Measurements from ENCODE around the gene CNDP2. TPM values are rescaled to one million over a fixed set of nuclear protein-coding genes. Genes with fewer than 3 reads are reported as not detected.
A peak's percentile ranks its signal among the peaks of the same experiment; 100 is the strongest.

The CNDP2 gene
- total RNA-seq: 100 to 1,000 TPM; 161 to 169 TPM
- 100 to 1,000 TPM in 2 of 3 donors, 10 to 100 TPM in 1; 97.0 to 139 (median 111) TPM for polyA plus RNA-seq
- total RNA-seq: 81.7 to 136 (median 108) reads per million in 6 experiments

DNA sequence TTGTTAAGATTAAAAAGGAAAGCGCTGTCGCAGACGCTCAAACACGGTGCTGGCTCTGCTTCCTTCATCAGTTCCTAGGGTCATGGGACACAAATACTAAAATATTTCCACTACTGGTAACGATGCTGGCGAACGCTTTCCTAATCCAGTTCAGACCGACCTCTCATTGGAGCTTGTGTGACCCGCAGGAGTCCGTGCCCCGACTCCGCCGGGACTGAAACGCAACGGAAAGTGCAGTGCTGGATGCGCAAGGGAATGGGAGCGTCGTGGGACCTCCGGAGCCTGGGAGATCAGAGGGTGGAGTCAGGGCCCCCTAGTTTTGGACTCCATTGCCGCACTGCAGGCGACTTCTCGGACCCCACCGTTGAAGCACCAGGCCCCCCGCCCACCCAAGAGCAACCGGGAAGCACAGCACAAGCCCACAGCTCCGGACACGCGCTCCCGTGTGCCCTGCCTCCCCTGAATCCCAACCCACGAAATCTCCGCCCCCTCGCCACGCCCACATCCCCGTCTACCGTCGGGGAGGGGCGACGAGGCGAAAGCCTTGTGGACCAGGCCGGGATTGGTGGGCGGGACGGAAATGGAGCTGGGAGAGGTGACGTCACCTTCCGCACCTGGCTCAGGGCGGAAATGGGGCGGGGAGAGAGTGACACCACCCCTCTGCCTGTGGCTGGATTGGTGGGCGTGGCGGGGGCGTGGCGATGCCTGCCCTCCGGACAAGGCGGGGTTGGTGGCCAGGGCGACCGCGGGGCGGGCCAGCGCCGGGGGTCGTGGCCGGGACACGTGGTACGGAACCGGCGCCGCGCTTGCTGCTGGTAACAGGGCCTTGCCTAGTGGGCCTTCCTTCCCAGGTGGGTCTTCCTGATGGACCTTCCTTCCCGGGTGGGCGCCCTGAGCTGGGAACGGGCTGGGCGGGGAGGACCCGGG is at the start of gene CNDP2:
Gene CNDP2, plus strand, starts transcription at position 783 of the 927 bp plus-strand sequence. CDS start 3,611 bp downstream, outside the sequence.
- ATAC-seq (peak; percentile 63 to 72), DNase-seq (peak; percentile 95 to 99 (median 97))
- Mint-ChIP-seq H3K4me3 (peak within 1 kb of the TSS; percentile 88 to 98 (median 96)), H3K36me3 (peaks cover 0 to 9% (median 4%) of the 10 kb centered on the region in 3 donors), H3K9me3 (peaks cover 0 to 1% (median 0%) of the 10 kb centered on the region in 9 donors), H3K27me3 (no peaks in the 10 kb centered on the region), H3K4me1 (peaks cover 27 to 56% (median 50%) of the 10 kb centered on the region in 4 donors), H3K27ac (peak within 1 kb of the TSS; percentile 96 to 99 (median 98))
- POLR2A ChIA-PET: interaction anchor here (0.6 to 3.1 kb wide), 15 partner anchors 9 to 413 kb away, joined by 3 to 30 read pairs (median 5); partner anchors contain the start of gene ZNF407

DNA sequence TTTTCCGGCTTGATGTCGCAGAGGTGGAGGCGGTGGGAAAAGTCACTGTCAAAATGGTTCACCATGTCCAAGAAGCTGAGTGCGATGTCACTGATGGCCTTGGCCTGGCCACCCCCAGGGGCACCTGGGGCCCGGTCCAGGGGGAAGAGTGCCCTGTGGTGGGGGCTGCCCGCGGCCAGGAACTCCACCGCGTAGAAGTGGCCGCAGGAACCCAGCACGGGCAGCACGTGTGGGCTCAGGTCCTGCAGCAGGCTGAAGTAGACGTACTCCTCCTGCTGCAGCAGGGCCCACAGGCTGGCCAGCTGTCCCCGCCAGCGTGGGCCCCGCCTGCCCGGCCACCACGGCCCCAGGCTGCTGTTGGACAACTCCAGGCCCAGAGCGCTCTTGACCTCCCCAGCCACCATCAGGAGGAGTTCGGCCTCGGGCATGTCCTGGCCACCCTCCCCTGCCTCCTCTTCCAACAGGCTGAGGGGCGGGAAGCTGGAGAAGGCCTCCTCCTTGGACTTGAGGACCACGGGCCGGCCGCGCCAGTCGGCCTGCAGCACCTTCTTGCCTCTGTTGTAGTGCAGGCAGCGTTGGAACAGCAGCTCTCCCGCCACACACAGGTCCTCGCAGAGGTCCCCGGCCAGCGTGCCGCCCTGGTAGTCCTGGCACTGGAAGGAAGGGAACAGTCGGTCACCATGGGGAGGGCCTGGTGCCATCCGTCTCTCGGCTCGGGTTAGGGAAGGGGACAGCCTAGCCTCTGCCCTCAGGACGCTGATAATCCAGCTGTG is 49.3 kb upstream of the CNDP2 start:
- POLR2A ChIA-PET: interaction anchor here (1.0 kb wide), 1 partner anchor 68 kb away, joined by 3 read pairs; no protein-coding TSS in a partner anchor
- Mint-ChIP-seq H3K4me1 (peaks cover 0 to 2% (median under 1%) of the 10 kb centered on the region in 4 donors), H3K27ac (peak overlapping the region in 1 of 10 donors; percentile 14), H3K36me3 (no peaks in the 10 kb centered on the region), H3K27me3 (peaks cover 0 to 4% (median 0%) of the 10 kb centered on the region in 5 donors), H3K9me3 (no peaks in the 10 kb centered on the region), H3K4me3 (no peak overlapping the region)
- no peak for ATAC-seq
- no peak for DNase-seq

DNA sequence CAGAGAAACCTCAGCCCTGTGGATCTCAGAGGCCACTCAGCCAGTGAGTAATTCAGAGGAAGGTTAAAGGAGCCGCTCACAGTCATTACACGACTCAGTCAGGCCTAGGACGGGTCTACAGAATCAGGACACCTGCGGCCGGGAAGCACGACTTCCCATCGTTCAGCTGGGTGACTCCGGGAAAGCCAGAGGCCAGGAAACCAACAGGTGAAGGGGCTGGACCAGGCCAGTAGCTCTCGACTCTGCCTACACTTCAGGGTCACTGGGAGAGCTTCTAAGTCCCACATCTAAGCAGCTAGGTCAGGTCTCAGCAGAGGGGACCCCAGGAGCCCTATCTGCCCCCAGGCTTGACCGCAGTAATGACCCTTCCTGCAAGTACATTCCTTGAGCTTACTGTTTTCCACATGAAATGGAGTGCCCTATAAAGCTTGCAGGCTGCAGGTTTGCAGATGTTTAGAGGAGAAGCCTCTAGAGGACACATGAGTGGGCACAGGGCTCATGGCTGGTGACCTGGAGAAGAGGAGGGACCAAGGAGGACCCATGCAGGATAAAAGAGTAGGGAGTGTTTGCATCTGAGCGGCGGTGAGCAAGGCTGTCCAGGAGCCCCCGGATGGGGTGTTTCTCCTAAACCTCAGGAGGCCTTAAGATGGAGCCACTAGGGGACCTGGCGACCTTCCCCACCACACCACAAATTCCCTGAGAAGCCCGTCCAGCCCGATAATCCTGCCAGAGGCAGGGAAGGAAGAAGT is 48.6 kb upstream of the CNDP2 start:
- POLR2A ChIA-PET: interaction anchor here (1.0 kb wide), 1 partner anchor 10 kb away, joined by 4 read pairs; no protein-coding TSS in a partner anchor
- Mint-ChIP-seq H3K36me3 (no peaks in the 10 kb centered on the region), H3K27me3 (peaks cover 0 to 4% (median 0%) of the 10 kb centered on the region in 5 donors), H3K4me3 (no peak overlapping the region), H3K27ac (peak overlapping the region in 3 of 10 donors; percentile 14 to 72 (median 19)), H3K4me1 (peaks cover 0 to 2% (median under 1%) of the 10 kb centered on the region in 4 donors), H3K9me3 (no peaks in the 10 kb centered on the region)
- DNase-seq: no peak
- no peak for ATAC-seq

DNA sequence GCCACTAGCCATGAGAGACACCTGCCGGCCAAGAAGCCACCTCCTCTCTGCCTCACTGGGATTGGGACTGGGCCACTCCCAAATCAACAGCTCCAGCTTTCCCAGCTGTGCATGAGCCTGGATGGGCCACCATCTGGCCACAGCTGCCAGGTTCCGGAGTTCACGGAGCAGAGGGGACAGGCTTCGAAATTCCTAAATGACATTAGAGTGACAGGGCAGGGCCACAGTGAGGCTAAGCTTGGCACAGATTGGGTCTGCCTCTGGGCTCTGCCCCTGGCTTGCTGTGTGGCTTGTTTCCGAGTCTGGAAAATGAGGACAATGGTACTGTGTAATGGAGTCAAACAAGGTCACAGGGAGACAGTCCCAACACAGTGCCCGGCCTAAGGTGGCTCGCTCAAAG is 45.5 kb upstream of the CNDP2 start:
- no peaks in the 10 kb centered on the region for H3K36me3 Mint-ChIP-seq
- no peaks in the 10 kb centered on the region for H3K9me3 Mint-ChIP-seq
- no peak for DNase-seq
- H3K4me3 Mint-ChIP-seq: no peak overlapping the region
- H3K27me3 Mint-ChIP-seq: peaks cover 9 to 22% (median 16%) of the 10 kb centered on the region in 5 donors
- H3K4me1 Mint-ChIP-seq: peaks cover 0 to 1% (median 0%) of the 10 kb centered on the region in 4 donors
- no peak for ATAC-seq
- peak overlapping the region in 2 of 10 donors; percentile 4 to 5 for H3K27ac Mint-ChIP-seq
- POLR2A ChIA-PET: no interaction called here

DNA sequence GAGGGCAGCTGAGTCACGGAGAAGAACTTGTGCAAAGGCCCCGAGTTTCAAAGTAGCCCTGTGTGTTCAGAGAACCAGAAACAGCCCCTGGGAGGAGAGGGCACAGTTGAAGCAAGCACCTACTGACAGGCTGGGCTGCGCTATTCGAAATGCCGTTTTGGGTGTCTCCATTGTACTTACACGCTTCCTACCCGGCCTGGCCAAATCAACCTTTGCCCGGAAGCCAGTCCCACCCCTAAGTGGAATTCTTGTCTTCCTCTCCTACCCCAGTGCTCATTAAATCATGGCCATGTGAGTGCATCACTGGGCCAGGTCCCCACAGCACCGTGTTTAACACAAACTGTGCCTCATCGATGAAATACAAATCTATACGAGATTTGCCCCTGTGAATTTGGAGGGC is 45.0 kb upstream of the CNDP2 start:
- Mint-ChIP-seq H3K27me3 (peaks cover 9 to 27% (median 19%) of the 10 kb centered on the region in 5 donors), H3K36me3 (no peaks in the 10 kb centered on the region), H3K4me3 (no peak overlapping the region), H3K4me1 (peaks cover 0 to 4% (median 0%) of the 10 kb centered on the region in 4 donors), H3K9me3 (no peaks in the 10 kb centered on the region), H3K27ac (peak overlapping the region in 1 of 10 donors; percentile 27)
- POLR2A ChIA-PET: no interaction called here
- ATAC-seq: no peak
- DNase-seq: no peak

DNA sequence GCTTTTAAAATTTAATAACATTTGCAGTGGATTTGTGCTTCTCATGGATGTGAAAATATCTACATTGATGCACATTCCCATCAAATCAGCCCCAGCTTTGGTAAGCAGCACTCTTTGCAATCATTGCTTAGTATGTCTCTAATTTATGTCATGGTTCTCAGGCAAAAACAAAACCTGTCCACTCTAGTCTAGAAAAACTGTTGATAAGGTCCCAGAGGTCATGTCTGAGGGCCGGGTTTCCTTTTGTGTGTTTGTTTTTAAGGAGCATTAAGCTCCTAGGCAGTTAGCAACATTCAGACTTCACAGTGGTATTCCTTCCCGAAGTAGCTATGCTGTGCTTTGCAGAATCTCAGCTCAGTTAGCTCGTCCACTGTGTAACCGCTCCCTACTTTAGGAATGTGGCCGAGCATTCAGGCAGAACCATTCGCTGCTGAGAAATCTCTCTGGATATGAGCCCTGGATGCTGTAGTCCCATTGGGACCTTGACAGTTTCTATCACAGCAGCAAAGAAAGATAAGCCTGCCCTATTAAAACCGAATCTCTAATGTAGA is 43.1 kb upstream of the CNDP2 start:
- Mint-ChIP-seq H3K4me3 (no peak overlapping the region), H3K36me3 (no peaks in the 10 kb centered on the region), H3K27me3 (peaks cover 13 to 40% (median 22%) of the 10 kb centered on the region in 5 donors), H3K27ac (peak overlapping the region in 1 of 10 donors; percentile 39), H3K9me3 (no peaks in the 10 kb centered on the region), H3K4me1 (peaks cover 2 to 10% (median 6%) of the 10 kb centered on the region in 4 donors)
- ATAC-seq: no peak
- no peak for DNase-seq
- POLR2A ChIA-PET: interaction anchor here (0.8 to 1.7 kb wide), 3 partner anchors 43 to 87 kb away, joined by 3 to 4 read pairs (median 3); partner anchors contain the start of gene CNDP2

DNA sequence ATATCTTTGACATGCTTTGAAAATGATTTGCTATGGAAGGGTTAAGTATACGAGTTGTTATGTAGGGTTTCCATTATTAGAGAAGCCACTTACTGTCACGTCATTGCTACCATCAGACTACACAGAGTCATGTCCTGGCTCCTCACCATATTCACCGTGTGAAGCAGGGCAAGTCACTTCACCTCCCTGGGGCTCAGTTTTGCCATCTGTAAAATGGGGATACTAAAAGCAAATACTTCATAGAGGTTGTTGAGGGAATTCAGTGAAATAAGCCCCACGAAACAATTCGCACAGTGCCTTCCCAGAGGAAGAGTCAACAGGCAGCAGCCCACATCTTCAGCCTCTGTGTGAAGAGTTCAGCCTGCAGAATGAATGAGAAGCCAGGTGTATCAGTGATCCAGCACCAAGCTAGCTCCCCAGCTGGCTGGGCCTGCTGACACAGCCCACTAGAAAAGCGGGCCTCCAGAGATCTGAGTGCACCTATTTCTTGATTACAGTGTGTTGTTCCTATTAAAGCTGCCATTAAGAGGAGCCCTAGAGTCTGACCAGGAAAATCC is 42.4 kb upstream of the CNDP2 start:
- no peak for DNase-seq
- Mint-ChIP-seq H3K9me3 (no peaks in the 10 kb centered on the region), H3K27ac (no peak overlapping the region), H3K4me3 (no peak overlapping the region), H3K27me3 (peaks cover 13 to 46% (median 25%) of the 10 kb centered on the region in 5 donors), H3K4me1 (peaks cover 4 to 16% (median 10%) of the 10 kb centered on the region in 4 donors), H3K36me3 (no peaks in the 10 kb centered on the region)
- ATAC-seq: no peak
- POLR2A ChIA-PET: interaction anchor here (0.7 to 1.7 kb wide), 2 partner anchors 55 to 80 kb away, joined by 3 to 4 read pairs; no protein-coding TSS in a partner anchor

DNA sequence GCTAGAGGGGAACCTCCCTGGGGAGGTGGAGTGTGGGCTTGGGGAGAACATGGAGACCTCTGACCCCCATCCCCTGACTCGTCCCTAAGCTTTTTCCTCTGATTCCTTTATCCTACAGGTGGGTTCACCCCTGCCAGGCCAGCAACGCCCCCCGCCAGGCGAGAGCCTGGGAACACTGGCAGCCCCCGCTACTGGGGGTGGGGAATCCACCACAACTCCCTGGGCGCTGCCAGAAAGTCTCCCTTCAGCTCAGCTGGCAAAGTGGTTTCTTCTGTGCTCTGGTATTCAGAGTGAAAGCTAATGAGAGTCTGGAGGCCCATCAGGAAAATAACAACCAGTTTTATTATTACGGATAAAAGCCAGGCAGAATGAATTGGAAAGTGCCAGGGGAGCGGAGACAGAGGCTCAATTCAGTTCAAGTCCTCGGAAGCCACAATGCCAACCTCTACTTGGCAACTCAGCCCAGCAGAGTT is 41.8 kb upstream of the CNDP2 start:
- ATAC-seq (no peak), DNase-seq (no peak)
- Mint-ChIP-seq H3K27me3 (peaks cover 13 to 46% (median 25%) of the 10 kb centered on the region in 5 donors), H3K4me1 (peaks cover 4 to 22% (median 13%) of the 10 kb centered on the region in 4 donors), H3K9me3 (no peaks in the 10 kb centered on the region), H3K4me3 (no peak overlapping the region), H3K27ac (peak overlapping the region in 1 of 10 donors; percentile 73), H3K36me3 (no peaks in the 10 kb centered on the region)
- POLR2A ChIA-PET: interaction anchor here (0.7 to 1.7 kb wide), 2 partner anchors 55 to 80 kb away, joined by 3 to 4 read pairs; no protein-coding TSS in a partner anchor

DNA sequence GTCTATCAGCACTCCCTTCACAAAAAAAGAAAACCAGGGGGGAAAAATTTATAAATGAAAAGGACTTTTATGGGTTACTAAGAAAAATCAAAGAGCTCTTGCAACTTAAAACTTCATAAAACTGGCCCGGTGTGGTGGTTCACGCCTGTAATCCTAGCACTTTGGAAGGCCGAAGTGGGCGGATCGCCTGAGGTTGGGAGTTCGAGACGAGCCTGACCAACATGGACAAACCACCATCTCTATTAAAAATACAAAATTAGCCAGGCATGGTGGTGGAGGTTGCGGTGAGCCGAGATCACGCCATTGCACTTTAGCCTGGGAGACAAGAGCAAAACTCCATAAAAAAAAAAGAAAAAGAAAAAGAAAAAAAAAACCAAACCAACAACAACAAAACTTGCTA is 40.8 kb upstream of the CNDP2 start:
- ATAC-seq (no peak), DNase-seq (no peak)
- Mint-ChIP-seq H3K27me3 (peaks cover 13 to 46% (median 27%) of the 10 kb centered on the region in 5 donors), H3K4me1 (peaks cover 4 to 27% (median 16%) of the 10 kb centered on the region in 4 donors), H3K4me3 (peak overlapping the region in 2 of 10 donors; percentile 15 to 60), H3K36me3 (no peaks in the 10 kb centered on the region), H3K27ac (no peak overlapping the region), H3K9me3 (no peaks in the 10 kb centered on the region)
- POLR2A ChIA-PET: interaction anchor here (1.0 kb wide), 1 partner anchor 36 kb away, joined by 9 read pairs; no protein-coding TSS in a partner anchor

DNA sequence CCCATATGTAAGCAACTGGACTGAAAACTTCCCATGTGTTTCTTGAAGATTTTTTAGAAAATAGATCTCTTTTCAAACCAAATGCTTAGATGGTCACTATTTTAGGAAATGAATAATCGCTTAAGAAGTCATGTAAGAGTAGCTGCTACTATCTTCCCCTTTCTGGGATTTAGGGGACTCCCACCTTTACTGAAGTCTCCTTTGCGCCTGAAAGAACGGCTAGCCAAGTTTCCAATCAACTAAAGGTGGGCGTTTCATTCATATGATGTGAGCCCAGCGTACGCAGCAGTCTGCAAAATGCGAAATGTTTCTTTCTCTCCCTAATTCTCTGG is 40.2 kb upstream of the CNDP2 start:
- ATAC-seq (no peak), DNase-seq (no peak)
- H3K27me3 Mint-ChIP-seq: peaks cover 13 to 46% (median 27%) of the 10 kb centered on the region in 5 donors
- POLR2A ChIA-PET: interaction anchor here (1.0 to 1.4 kb wide), 3 partner anchors 37 to 83 kb away, joined by 3 to 9 read pairs (median 5); no protein-coding TSS in a partner anchor
- peak overlapping the region in 1 of 10 donors; percentile 18 for H3K27ac Mint-ChIP-seq
- no peaks in the 10 kb centered on the region for H3K36me3 Mint-ChIP-seq
- no peaks in the 10 kb centered on the region for H3K9me3 Mint-ChIP-seq
- peak overlapping the region in 9 of 10 donors; percentile 24 to 77 (median 49) for H3K4me3 Mint-ChIP-seq
- peaks cover 4 to 27% (median 16%) of the 10 kb centered on the region in 4 donors for H3K4me1 Mint-ChIP-seq

All from naive thymus-derived CD8-positive, alpha-beta T cell (primary cell).